Measurements from ENCODE around the gene SOST.

SOST gene

GRCh38 chr17:43740541-43740940 lies 18.1 kb downstream of the SOST start:
- DNase-seq: no peak

DNA sequence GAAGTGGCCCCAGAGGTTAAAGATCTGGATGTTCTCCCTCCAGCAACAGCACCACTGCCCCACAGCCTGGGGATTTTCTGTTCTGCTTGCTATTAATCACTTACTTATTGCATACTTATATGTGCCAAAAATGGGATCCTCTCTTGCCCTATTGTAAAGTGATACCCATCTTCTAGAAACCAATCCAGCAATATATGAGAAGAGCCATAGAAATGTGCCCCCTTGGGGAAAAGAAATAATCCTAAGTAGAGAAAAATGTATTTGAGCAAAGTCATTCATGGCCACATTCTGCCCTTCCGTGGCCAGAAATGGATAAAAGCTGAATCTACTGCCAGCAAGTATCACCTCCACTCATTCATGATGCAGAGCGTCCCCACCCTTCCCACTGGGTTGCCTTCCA lies 20.9 kb downstream of the SOST start:
- no peak for DNase-seq

DNA sequence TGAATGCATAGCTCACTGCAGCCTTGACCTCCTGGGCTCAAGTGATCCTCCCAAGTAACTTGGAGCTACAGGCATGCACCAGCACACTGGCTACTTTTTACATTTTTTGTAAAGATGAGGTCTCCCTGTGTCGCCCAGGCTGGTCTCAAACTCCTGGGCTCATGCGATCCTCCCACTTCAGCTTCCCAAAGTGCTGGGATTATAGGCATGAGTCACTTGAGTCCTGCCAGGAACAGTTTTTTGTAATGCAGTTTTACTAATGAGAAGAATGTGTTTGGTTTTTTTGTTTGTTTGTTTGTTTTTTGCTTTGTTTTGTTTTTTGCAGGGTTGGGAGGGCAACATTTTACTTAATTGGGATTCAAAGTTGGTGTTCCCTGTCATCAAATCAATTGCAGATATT lies 22.2 kb downstream of the SOST start:
- DNase-seq: no peak

GRCh38 chr17:43734376-43734775 lies 24.2 kb downstream of the SOST start:
- no peak for DNase-seq

DNA sequence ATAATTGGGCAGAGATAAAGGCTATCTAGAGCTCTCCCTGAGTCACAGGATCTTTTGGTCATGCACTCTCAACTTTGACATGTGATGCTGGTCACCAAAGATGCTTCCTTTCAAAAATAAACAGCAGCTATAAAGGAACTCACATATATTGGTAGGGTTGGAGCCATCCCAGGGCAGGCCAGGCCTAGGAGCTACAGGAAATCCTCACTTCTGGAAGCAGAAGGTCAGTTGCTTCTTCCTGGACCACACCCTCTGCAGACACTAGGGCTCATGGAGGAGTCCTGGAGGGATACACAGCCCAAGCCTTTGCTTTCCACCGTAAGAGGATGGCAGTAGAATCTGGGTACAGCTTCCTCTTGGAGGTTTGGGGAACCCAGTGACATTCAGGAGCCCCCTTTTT lies 24.6 kb downstream of the SOST start:
- DNase-seq: no peak

DNA sequence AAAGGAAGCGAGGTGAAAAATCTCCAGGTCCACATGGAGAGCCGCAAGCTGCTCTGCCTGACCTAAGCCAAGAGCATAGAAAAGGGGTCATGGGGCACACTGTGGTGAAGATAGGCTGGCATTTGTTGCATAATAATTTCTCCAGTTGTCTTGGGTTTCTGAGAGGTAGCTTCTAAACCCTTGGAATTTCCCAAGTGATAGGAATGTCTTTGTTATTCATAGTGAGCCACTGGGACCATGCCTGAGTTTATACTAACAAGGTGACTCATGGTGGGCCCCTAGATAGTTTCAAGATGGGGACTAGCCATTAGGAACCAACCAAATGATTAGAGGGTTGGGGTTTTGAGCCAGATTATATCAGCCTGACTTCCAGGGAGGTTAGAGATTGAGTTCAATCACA lies 25.6 kb downstream of the SOST start:
- DNase-seq: no peak

- no peak for DNase-seq
Observed at GRCh38 chr17:43728081-43728480, 30.5 kb downstream of the SOST start.

DNA sequence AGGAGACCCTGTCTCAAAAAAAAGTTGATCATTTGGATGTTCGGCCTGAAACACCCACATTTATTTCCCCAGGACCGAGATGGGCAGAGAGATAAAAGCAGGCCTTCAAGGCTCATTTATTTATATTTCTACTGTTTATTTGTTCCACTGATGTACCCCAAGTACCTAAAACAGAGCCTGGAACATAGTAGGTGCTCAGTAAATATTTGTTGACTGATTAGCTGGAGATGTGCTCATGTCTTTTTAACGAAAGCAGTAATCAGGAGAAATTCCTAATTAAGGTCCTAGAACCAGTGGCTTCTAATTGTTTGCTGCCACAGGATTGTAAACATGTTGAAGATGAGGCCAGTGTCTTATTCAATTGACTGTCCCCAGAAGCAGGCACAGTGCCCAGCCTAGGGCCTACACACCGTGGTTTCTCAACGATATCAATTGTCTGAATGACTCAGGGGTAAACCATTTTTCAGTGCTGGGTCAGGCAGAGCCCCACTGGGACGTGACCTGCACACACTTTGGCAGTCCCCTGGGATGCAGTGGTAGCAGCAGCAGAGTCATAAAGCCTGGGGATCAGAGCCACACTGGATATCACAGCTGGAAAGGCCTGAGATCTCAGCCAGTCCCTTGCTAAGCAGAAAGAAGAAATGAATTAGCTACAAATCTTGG lies 34.8 kb downstream of the SOST start:
- DNase-seq: no peak

DNA sequence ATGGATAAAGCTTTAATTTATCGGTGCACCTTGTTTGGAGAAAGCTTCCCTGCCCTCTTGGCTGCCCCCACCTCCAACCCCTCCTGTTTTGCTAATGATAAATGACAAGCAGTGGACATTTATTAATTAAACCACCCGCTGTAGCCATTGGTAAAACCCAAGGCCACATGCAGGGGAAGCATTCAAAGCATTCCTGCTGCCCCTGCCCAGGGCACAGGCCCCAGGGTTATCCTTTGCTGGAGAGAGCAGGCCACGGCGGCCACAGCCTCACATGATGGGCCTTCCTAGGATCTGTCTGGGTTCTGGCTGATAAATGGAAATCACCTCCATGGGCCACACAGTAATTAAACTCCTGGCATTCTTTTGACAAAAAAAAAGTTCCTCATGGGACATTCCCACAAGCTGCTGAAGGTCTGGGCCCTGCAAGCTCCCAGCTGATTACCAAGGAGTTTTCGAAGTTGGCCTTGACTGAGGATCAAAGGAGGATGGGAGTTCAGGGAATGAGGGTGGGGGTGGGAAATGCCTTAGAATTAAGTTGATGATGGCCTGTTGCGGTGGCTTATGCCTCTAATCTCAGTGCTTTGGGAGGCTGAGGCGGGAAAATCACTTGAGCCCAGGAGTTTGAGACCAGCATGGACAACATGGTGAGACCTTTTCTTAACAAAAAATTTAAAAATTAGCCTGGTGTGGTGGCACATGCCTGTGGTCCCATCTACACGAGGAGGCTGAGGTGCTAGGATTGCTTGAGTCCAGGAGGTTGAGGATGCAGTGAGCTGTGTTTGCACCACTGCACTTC lies 35.5 kb downstream of the SOST start:
- no peak for DNase-seq

GRCh38 chr17:43722269-43722619 lies 36.3 kb downstream of the SOST start:
- no peak for DNase-seq

- DNase-seq: no peak
Observed at GRCh38 chr17:43721537-43722268, 36.9 kb downstream of the SOST start.

DNA sequence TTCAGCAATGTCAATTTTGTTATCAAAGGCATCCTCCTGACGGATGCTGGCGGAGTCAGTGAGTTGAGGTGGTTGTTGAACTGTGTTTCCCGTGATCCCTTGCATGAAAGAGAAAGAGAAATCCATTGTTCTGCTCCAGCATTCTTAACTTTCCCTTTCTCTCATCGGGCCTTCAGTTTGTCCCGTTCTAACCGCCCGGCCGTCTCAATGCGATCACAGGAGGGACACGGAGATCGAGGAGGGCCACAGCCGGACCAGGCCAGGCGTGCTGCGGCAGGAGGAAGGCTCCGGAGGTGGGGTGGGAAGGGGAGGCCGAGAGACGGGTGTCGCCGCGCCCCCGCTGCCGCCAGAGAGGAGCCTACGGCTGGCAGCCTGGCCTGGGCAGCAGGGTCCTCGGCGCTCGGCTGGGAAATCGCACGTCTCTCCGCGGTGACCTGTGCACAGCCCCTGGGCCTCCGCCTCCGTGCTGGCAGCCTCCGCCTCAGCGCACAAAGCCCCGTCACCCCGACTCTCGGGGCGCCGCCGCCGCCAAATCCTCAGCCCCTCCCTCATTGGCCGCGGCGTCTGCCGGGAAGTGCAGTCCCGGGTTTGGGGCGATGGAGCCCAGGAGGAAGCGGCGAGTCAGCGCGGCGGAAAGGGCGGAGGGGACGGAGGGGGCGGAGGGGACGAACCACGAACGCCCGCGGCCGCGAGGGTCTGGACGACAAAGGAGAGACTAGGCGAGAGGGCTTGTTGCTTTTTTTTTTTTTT lies 38.1 kb downstream of the SOST start:
- peak; percentile 66 for DNase-seq

GRCh38 chr17:43719578-43719977 lies 39.0 kb downstream of the SOST start:
- no peak for DNase-seq

DNA sequence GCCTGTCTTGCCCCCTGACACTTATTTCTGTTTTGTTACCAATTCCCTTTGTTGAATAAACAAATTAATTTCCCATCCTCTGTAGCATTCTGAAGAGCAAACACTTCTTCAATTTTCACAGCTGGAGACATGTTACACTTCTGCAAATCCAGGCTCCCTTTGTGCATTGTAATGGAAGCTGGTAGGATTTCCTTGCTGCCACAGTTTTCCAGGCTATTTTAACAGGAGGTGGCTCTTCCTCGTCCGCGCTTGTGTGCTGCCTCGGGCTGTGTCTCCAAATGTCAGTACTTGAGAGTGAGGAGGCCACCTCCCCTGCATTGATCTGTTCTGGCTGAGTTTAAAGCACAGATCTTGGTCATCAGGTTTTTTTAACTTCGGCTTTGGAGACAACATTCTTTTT lies 40.0 kb downstream of the SOST start:
- DNase-seq: no peak

DNA sequence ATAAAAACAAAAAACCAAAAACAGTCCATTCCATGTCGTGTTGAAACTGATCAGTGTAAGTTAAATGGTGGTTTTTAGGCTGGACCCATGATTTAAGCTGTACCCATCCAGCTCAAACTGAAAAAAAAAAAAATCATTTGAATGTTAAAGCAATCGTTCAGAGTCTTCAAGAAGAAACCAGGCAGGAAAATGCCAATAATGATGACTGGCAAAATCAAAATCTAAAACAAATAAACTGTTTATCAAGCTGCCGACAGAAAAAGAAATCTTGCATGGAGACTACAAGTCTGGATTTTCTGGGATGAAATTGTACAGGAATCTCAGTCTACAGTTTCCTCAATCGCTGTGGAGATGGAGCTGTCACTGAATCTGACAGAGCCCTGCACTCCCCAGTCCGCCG lies 40.7 kb downstream of the SOST start:
- no peak for DNase-seq

DNA sequence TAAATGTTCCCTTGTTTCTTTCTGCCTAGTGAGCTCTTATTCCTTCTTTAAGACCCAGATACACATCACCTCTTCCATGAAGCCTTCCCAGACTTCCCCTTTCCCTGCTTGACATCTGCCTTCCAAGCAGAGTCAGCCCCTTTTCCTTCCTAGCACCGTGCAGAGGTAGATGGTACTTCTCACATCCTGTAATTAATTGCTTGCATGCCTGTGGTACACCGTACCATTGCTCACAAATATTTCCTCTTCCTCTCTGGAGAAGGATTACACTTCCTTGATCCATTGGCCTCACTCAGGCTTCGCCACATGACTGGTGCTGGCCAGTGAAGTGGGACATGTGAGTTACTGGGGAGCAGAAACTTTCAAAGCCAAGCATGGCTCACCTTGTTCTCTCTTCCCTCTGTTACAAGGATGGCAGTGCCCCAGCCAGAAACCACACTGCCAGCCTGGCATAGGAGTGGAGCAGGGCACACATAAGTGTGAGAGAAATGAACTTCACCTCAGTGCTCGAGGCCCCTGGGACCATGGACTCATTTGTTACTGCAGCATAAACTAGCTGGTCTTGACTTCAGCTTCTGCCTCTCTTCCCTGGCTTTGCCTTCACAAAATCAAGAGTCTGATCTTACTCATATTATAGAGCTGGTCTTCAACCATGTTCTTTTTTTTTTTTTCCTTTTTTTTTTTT lies 44.0 kb downstream of the SOST start:
- no peak for DNase-seq

- DNase-seq: no peak
Observed at GRCh38 chr17:43713494-43714162, 45.0 kb downstream of the SOST start.

DNA sequence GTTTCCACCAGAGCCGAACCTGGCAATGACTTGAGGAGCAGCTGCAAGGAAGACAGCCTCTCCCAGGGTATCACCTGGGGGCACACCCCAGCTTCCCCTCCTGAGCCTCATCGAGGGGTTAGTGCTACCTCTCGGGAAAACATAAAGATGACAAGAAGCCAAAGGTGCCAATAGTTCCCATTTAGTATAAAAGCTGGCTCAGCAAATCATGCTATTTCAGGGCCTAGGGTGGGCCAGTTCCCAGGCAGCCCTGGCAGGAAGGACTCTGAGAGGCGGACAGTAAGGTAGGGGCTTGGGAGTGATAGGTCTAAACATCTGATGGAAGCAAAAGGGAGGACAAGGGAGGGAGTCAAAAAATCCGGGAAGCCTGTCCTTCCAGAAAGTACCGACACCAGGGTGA lies 46.2 kb downstream of the SOST start:
- no peak for DNase-seq

DNA sequence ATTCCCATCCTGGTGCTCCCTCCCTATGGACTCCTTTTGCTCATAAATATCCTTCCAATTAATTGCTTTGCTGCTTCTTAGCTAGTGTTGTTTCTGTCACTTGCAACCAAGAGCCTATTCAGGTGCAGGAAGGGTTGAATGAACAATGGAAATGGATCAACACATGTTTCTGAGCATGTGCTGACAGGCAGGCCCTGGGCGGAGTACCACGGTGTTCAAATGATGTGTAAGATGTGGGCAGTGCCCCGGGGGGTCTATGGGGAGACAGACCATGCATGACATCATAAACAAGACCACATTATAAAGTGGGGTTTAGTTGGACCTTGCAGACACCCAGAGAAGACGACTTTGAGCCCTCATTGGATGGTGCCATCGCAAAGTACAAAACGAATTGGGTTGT lies 48.5 kb downstream of the SOST start:
- no peak for DNase-seq

GRCh38 chr17:43709210-43709609 lies 49.4 kb downstream of the SOST start:
- no peak for DNase-seq

- DNase-seq: no peak
Observed at GRCh38 chr17:43707184-43707583, 51.4 kb downstream of the SOST start.

- DNase-seq: no peak
Observed at GRCh38 chr17:43706235-43706634, 52.4 kb downstream of the SOST start.
